Caco-2 (cell line): ENCODE results near the gene GRM4. TPM values are rescaled to one million over a fixed set of nuclear protein-coding genes. Genes with fewer than 3 reads are reported as not detected.

ENCODE experiments used
- BruUV-seq: library from RNA; stranded (reverse); fragments of 400-500 nt; replicated peaks from 2 replicates; lab custom pipeline; 2021; lab: Mats Ljungman, UMichigan
- CTCF ChIA-PET: fragments of 300-600 bp; sonication (Branson Sonifier 250); formaldehyde crosslinking; loops from one replicate; lab custom pipeline; 2022; ENCODE audit warnings: antibody characterized with exemption; lab: Charles Lee
- POLR2A ChIA-PET: fragments of 300-600 bp; sonication (Branson Sonifier 250); formaldehyde crosslinking; loops from one replicate; lab custom pipeline; 2022; ENCODE audit warnings: antibody characterized with exemption; lab: Charles Lee
- DNase-seq, 2 experiments: peaks; one replicate each; pipeline versions ENCODE4 v3.0.0 to v3.0.0-alpha.2; 2020 to 2022
- H3K27me3 ChIP-seq: replicated peaks from 2 replicates; pipeline ENCODE4 v1.6.0; 2011; ENCODE audit warnings: low read length; ENCODE audit not compliant: control insufficient read depth, insufficient read depth
- H3K36me3 ChIP-seq: 2 replicates; pipeline ENCODE4 v1.5.1; 2011; ENCODE audit warnings: low read length; ENCODE audit not compliant: control insufficient read depth, insufficient read depth
- H3K4me1 ChIP-seq: fragments of 250-450 bp; sonication (Bioruptor Pico); 2 replicates; pipeline ENCODE4 v1.5.1; 2020; ENCODE audit warnings: mild to moderate bottlenecking
- H3K4me3 ChIP-seq: 2 replicates; pipeline ENCODE4 v1.5.1; 2011; ENCODE audit warnings: low read depth, mild to moderate bottlenecking, control low read depth, low read length
- H3K9me3 ChIP-seq: fragments of 250-450 bp; sonication (Bioruptor Pico); 2 replicates; pipeline ENCODE4 v1.5.1; 2020; ENCODE audit warnings: mild to moderate bottlenecking, moderate library complexity
- H3K27ac Mint-ChIP-seq: one replicate; pipeline ENCODE4 v1.8.0; 2022; ENCODE audit warnings: mixed read lengths; ENCODE audit not compliant: unreplicated experiment
- H3K27me3 Mint-ChIP-seq: one replicate; pipeline ENCODE4 v1.8.0; 2022; ENCODE audit warnings: mixed read lengths; ENCODE audit not compliant: insufficient read depth, unreplicated experiment
- H3K36me3 Mint-ChIP-seq: one replicate; pipeline ENCODE4 v1.8.0; 2022; ENCODE audit warnings: mild to moderate bottlenecking, mixed read lengths; ENCODE audit not compliant: insufficient read depth, unreplicated experiment
- H3K4me1 Mint-ChIP-seq: one replicate; pipeline ENCODE4 v1.8.0; 2022; ENCODE audit warnings: low read depth, mixed read lengths; ENCODE audit not compliant: unreplicated experiment
- H3K4me3 Mint-ChIP-seq: one replicate; pipeline ENCODE4 v1.8.0; 2022; ENCODE audit warnings: mild to moderate bottlenecking, moderate library complexity, mixed read lengths; ENCODE audit not compliant: unreplicated experiment
- H3K9me3 Mint-ChIP-seq: one replicate; pipeline ENCODE4 v1.8.0; 2022; ENCODE audit warnings: mixed read lengths; ENCODE audit not compliant: unreplicated experiment
- CTCF ChIP-seq, 2 experiments: fragments of 200-600 bp in 1 of 2; IDR thresholded peaks; 1 replicate in 1 of 2; 2 replicates in 1 of 2; pipeline versions ENCODE4 v1.5.1 to v1.8.0; 2011 to 2022; ENCODE audit warnings: antibody characterized with exemption in 1 of 2, control low read depth in 1 of 2, inconsistent platforms in 1 of 2, low read depth in 1 of 2, low read length in 1 of 2, mild to moderate bottlenecking in 1 of 2, moderate library complexity in 1 of 2; ENCODE audit not compliant: insufficient read depth in 1 of 2, severe bottlenecking in 1 of 2, unreplicated experiment in 1 of 2
- intact Hi-C: fragments of 100-400 bp; cut with micrococcal nuclease; formaldehyde crosslinking; loops from one replicate; pipeline ENCODE4 v1.10.0; 2022; ENCODE audit not compliant: unreplicated experiment
- total RNA-seq: library from RNA; stranded (reverse); gene quantifications from 2 replicates; pipeline ENCODE4 v1.2.3, GENCODE V29; 2022

Gene GRM4
- total RNA-seq, 1 experiment from 2014 or later: 0.09 TPM

GRCh38 chr6:34138914-34139510, 6.9 kb downstream of the GRM4 start:
- Mint-ChIP-seq H3K4me1 (no peaks in the 10 kb centered on the region), H3K4me3 (no peak overlapping the region), H3K27ac (no peak overlapping the region), H3K36me3 (no peaks in the 10 kb centered on the region), H3K27me3 (peaks cover 30% of the 10 kb centered on the region), H3K9me3 (no peaks in the 10 kb centered on the region)
- POLR2A ChIA-PET: no interaction called here
- Histone ChIP-seq H3K4me1 (peaks cover 6% of the 10 kb centered on the region), H3K36me3 (no peaks in the 10 kb centered on the region), H3K4me3 (no peak overlapping the region), H3K9me3 (no peaks in the 10 kb centered on the region), H3K27me3 (peaks cover 1% of the 10 kb centered on the region; the same call in 1 of the 2 replicates)
- no peak for DNase-seq
- intact Hi-C loops: loop anchor here (10.0 kb wide), 1 partner anchor 324 kb away; no protein-coding TSS in a partner anchor
- BruUV-seq: no TSS peak
- TF ChIP-seq CTCF (IDR thresholded peaks at IDR 0.05; ENCODE audit: insufficient read depth in 1 of 2, low read depth in 1 of 2, low read length in 1 of 2, severe bottlenecking in 1 of 2, unreplicated experiment in 1 of 2): no peak
- CTCF ChIA-PET: no interaction called here

- TF ChIP-seq CTCF (IDR thresholded peaks at IDR 0.05; ENCODE audit: insufficient read depth in 1 of 2, low read depth in 1 of 2, low read length in 1 of 2, severe bottlenecking in 1 of 2, unreplicated experiment in 1 of 2): no peak
- no peaks in the 10 kb centered on the region for H3K4me1 Mint-ChIP-seq
- intact Hi-C loops: loop anchor here (10.0 kb wide), 1 partner anchor 323 kb away; no protein-coding TSS in a partner anchor
- Histone ChIP-seq H3K4me1 (no peaks in the 10 kb centered on the region), H3K9me3 (no peaks in the 10 kb centered on the region), H3K4me3 (no peak overlapping the region), H3K36me3 (no peaks in the 10 kb centered on the region), H3K27me3 (peaks cover 1% of the 10 kb centered on the region; the same call in 1 of the 2 replicates)
- peaks cover 30% of the 10 kb centered on the region for H3K27me3 Mint-ChIP-seq
- no peak overlapping the region for H3K27ac Mint-ChIP-seq
- H3K9me3 Mint-ChIP-seq: no peaks in the 10 kb centered on the region
- no TSS peak for BruUV-seq
- CTCF ChIA-PET: no interaction called here
- no peaks in the 10 kb centered on the region for H3K36me3 Mint-ChIP-seq
- H3K4me3 Mint-ChIP-seq: no peak overlapping the region
- DNase-seq: no peak
- POLR2A ChIA-PET: no interaction called here
Measured at GRCh38 chr6:34138191-34138590, 7.7 kb downstream of the GRM4 start.

GRCh38 chr6:34135541-34135940, 10.3 kb downstream of the GRM4 start:
- peaks cover 1% of the 10 kb centered on the region; the same call in 1 of the 2 replicates for H3K27me3 ChIP-seq
- BruUV-seq: no TSS peak
- DNase-seq: no peak
- intact Hi-C loops: loop anchor here (10.0 kb wide), 1 partner anchor 321 kb away; no protein-coding TSS in a partner anchor
- Mint-ChIP-seq H3K36me3 (peaks cover 6% of the 10 kb centered on the region), H3K9me3 (no peaks in the 10 kb centered on the region), H3K27me3 (peaks cover 23% of the 10 kb centered on the region), H3K4me3 (no peak overlapping the region), H3K27ac (no peak overlapping the region), H3K4me1 (no peaks in the 10 kb centered on the region)
- no peaks in the 10 kb centered on the region for H3K36me3 ChIP-seq
- POLR2A ChIA-PET: no interaction called here
- H3K4me1 ChIP-seq: no peaks in the 10 kb centered on the region
- H3K4me3 ChIP-seq: no peak overlapping the region
- H3K9me3 ChIP-seq: no peaks in the 10 kb centered on the region
- CTCF ChIA-PET: interaction anchor here (1.4 kb wide), 1 partner anchor 80 kb away, joined by 5 read pairs; no protein-coding TSS in a partner anchor
- TF ChIP-seq CTCF (IDR thresholded peaks at IDR 0.05; ENCODE audit: insufficient read depth in 1 of 2, low read depth in 1 of 2, low read length in 1 of 2, severe bottlenecking in 1 of 2, unreplicated experiment in 1 of 2): no peak
